ENCODE measurements around the gene ZNF526.

Gene ZNF526

DNA sequence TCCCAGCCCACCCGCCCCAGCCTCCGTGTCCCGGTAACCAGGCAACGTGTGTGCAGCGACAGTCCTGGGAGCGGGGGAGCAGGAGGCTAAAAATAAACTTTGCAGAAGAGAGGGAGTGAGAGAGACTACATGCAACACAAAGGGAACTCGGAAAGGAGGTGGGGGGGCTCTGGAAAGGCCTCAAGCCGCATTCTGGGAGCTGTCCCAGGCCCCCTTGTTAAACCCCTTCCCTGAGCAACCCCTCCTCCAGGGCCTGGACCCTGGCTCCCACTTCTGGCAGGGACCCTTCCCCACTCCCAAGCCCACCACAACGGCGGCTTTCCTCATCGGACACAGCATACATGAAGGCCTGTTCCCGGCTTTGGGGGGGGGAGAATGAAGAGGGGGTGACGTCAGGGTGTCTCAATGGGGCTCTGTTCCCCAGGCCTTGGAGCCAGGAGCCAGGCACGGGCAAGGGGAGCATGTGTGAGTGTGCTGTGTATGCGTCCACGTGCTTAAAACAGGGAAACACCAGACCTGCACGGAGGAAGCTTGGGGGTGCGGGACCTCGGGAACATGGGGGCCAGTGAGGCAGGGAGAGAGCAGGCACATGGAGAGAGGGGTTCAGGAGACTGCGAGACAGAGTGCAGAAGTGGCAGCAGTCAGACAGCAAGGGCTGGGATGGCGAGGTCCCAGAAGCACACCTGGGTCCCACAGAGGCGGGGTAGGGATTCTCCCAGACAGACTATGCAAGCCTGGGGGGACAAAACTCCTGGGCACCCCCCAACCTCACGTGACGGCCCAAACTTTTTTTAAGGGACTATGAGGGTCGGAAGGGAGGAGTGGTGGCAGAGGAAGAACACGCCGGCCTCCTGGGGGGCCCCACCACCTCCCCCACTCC is 32.5 kb downstream of the ZNF526 start (continued):
- peak; percentile 2; the same call in 1 of the 2 replicates for TF ChIP-seq ZBTB20 (tag by site-specific recombination; IDR thresholded peaks at IDR 0.05)
- TF ChIP-seq ZNF701 (tag by site-specific recombination; IDR thresholded peaks at IDR 0.05), result no peak
- TF ChIP-seq ZNF768 (tag by site-specific recombination; IDR thresholded peaks at IDR 0.05), result no peak
- TF ChIP-seq, protein P1, sequence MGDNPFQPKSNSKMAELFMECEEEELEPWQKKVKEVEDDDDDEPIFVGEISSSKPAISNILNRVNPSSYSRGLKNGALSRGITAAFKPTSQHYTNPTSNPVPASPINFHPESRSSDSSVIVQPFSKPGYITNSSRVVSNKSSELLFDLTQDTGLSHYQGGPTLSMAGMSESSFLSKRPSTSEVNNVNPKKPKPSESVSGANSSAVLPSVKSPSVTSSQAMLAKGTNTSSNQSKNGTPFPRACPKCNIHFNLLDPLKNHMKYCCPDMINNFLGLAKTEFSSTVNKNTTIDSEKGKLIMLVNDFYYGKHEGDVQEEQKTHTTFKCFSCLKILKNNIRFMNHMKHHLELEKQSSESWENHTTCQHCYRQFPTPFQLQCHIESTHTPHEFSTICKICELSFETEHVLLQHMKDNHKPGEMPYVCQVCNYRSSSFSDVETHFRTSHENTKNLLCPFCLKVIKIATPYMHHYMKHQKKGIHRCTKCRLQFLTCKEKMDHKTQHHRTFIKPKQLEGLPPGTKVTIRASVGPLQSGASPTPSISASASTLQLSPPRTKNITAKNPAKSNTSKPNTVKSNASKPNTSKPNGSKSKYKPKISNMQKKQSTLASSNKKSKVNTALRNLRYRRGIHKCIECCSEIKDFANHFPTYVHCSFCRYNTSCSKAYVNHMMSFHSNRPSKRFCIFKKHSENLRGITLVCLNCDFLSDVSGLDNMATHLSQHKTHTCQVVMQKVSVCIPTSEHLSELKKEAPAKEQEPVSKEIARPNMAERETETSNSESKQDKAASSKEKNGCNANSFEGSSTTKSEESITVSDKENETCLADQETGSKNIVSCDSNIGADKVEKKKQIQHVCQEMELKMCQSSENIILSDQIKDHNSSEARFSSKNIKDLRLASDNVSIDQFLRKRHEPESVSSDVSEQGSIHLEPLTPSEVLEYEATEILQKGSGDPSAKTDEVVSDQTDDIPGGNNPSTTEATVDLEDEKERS (tag by site-specific recombination; IDR thresholded peaks at IDR 0.05), result 0 out of 2 replicates have a peak, but pooled peaks have one; percentile 24
- TF ChIP-seq GLI4 (tag by site-specific recombination; IDR thresholded peaks at IDR 0.05), result no peak
- no peak for TF ChIP-seq ZNF560 (tag by site-specific recombination; IDR thresholded peaks at IDR 0.05; ENCODE audit: borderline replicate concordance)
- TF ChIP-seq ZNF324 (tag by site-specific recombination; IDR thresholded peaks at IDR 0.05), result peak; percentile 34; the same call in 1 of the 2 replicates
- no peak for TF ChIP-seq MEIS1 (CRISPR knock-in tag; IDR thresholded peaks at IDR 0.05; ENCODE audit: borderline replicate concordance)
- TF ChIP-seq, protein P2, sequence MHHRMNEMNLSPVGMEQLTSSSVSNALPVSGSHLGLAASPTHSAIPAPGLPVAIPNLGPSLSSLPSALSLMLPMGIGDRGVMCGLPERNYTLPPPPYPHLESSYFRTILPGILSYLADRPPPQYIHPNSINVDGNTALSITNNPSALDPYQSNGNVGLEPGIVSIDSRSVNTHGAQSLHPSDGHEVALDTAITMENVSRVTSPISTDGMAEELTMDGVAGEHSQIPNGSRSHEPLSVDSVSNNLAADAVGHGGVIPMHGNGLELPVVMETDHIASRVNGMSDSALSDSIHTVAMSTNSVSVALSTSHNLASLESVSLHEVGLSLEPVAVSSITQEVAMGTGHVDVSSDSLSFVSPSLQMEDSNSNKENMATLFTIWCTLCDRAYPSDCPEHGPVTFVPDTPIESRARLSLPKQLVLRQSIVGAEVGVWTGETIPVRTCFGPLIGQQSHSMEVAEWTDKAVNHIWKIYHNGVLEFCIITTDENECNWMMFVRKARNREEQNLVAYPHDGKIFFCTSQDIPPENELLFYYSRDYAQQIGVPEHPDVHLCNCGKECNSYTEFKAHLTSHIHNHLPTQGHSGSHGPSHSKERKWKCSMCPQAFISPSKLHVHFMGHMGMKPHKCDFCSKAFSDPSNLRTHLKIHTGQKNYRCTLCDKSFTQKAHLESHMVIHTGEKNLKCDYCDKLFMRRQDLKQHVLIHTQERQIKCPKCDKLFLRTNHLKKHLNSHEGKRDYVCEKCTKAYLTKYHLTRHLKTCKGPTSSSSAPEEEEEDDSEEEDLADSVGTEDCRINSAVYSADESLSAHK (tag by site-specific recombination; IDR thresholded peaks at IDR 0.05), result peak; percentile 41; the same call in 1 of the 2 replicates
- TF ChIP-seq ZNF302 (tag by site-specific recombination; IDR thresholded peaks at IDR 0.05; ENCODE audit: low read depth), result no peak
- TF ChIP-seq, protein P3, sequence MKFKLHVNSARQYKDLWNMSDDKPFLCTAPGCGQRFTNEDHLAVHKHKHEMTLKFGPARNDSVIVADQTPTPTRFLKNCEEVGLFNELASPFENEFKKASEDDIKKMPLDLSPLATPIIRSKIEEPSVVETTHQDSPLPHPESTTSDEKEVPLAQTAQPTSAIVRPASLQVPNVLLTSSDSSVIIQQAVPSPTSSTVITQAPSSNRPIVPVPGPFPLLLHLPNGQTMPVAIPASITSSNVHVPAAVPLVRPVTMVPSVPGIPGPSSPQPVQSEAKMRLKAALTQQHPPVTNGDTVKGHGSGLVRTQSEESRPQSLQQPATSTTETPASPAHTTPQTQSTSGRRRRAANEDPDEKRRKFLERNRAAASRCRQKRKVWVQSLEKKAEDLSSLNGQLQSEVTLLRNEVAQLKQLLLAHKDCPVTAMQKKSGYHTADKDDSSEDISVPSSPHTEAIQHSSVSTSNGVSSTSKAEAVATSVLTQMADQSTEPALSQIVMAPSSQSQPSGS (tag by site-specific recombination; IDR thresholded peaks at IDR 0.05; ENCODE audit: low read depth), result peak; percentile 95
- no peak for TF ChIP-seq ZNF558 (tag by site-specific recombination; IDR thresholded peaks at IDR 0.05)
- no peak for TF ChIP-seq ZNF433 (tag by site-specific recombination; IDR thresholded peaks at IDR 0.05; ENCODE audit: low read depth)
- TF ChIP-seq, protein P4, sequence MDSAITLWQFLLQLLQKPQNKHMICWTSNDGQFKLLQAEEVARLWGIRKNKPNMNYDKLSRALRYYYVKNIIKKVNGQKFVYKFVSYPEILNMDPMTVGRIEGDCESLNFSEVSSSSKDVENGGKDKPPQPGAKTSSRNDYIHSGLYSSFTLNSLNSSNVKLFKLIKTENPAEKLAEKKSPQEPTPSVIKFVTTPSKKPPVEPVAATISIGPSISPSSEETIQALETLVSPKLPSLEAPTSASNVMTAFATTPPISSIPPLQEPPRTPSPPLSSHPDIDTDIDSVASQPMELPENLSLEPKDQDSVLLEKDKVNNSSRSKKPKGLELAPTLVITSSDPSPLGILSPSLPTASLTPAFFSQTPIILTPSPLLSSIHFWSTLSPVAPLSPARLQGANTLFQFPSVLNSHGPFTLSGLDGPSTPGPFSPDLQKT (IDR thresholded peaks at IDR 0.05; ENCODE audit: borderline replicate concordance, low read depth, low read length), result no peak
- no peak for TF ChIP-seq TRIM28 (IDR thresholded peaks at IDR 0.05; ENCODE audit: borderline replicate concordance, low read length)
- TF ChIP-seq ZNF501 (tag by site-specific recombination; IDR thresholded peaks at IDR 0.05), result peak; percentile 37; the same call in 1 of the 2 replicates
- TF ChIP-seq ZNF138 (tag by site-specific recombination; IDR thresholded peaks at IDR 0.05; ENCODE audit: borderline replicate concordance), result no peak
- TF ChIP-seq HOXA7 (CRISPR knock-in tag; IDR thresholded peaks at IDR 0.05; ENCODE audit: borderline replicate concordance), result no peak
- no peak for TF ChIP-seq KLF1 (tag by site-specific recombination; IDR thresholded peaks at IDR 0.05)
- TF ChIP-seq, protein P5, sequence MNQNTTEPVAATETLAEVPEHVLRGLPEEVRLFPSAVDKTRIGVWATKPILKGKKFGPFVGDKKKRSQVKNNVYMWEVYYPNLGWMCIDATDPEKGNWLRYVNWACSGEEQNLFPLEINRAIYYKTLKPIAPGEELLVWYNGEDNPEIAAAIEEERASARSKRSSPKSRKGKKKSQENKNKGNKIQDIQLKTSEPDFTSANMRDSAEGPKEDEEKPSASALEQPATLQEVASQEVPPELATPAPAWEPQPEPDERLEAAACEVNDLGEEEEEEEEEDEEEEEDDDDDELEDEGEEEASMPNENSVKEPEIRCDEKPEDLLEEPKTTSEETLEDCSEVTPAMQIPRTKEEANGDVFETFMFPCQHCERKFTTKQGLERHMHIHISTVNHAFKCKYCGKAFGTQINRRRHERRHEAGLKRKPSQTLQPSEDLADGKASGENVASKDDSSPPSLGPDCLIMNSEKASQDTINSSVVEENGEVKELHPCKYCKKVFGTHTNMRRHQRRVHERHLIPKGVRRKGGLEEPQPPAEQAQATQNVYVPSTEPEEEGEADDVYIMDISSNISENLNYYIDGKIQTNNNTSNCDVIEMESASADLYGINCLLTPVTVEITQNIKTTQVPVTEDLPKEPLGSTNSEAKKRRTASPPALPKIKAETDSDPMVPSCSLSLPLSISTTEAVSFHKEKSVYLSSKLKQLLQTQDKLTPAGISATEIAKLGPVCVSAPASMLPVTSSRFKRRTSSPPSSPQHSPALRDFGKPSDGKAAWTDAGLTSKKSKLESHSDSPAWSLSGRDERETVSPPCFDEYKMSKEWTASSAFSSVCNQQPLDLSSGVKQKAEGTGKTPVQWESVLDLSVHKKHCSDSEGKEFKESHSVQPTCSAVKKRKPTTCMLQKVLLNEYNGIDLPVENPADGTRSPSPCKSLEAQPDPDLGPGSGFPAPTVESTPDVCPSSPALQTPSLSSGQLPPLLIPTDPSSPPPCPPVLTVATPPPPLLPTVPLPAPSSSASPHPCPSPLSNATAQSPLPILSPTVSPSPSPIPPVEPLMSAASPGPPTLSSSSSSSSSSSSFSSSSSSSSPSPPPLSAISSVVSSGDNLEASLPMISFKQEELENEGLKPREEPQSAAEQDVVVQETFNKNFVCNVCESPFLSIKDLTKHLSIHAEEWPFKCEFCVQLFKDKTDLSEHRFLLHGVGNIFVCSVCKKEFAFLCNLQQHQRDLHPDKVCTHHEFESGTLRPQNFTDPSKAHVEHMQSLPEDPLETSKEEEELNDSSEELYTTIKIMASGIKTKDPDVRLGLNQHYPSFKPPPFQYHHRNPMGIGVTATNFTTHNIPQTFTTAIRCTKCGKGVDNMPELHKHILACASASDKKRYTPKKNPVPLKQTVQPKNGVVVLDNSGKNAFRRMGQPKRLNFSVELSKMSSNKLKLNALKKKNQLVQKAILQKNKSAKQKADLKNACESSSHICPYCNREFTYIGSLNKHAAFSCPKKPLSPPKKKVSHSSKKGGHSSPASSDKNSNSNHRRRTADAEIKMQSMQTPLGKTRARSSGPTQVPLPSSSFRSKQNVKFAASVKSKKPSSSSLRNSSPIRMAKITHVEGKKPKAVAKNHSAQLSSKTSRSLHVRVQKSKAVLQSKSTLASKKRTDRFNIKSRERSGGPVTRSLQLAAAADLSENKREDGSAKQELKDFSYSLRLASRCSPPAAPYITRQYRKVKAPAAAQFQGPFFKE (tag by site-specific recombination; IDR thresholded peaks at IDR 0.05; ENCODE audit: borderline replicate concordance), result no peak

Measured in HEK293 (cell line).